GM12864 (cell line): ENCODE data around the gene FGF12.

Experiments
- DNase-seq: peaks from one replicate; pipeline ENCODE4 v3.0.0-alpha.2; 2011; ENCODE audit warnings: low read depth
- H3K4me3 ChIP-seq: 2 replicates; pipeline ENCODE4 v1.5.1; 2011; ENCODE audit warnings: mild to moderate bottlenecking, low read depth, low read length, control low read depth
- CTCF ChIP-seq: IDR thresholded peaks from 2 replicates; pipeline ENCODE4 v1.5.1; 2011; ENCODE audit warnings: low read depth, mild to moderate bottlenecking, moderate library complexity, low read length, control low read depth, inconsistent platforms; ENCODE audit errors: missing control alignments

FGF12 gene

DNA sequence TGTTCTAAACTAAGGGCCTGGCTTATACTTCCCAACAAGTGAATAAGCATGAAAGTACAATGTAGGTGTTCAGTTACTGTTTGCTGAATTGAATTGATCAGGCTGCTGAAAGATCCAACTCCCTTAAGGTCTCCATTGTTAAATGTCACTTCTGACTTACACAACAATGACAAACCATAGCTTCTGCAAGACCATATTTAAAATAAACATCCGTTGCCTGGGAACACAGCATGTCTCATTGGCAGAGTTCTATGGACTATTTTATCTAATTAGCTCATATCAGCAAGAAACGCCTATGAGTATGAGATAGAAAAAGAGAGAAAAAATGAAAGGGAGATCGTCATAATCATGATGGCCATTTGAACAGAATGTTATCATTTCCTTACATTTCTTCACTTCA is 605.4 kb downstream of the FGF12 start:
- TF ChIP-seq CTCF, result no peak
- no peak overlapping the region for H3K4me3 ChIP-seq
- DNase-seq, result no peak

DNA sequence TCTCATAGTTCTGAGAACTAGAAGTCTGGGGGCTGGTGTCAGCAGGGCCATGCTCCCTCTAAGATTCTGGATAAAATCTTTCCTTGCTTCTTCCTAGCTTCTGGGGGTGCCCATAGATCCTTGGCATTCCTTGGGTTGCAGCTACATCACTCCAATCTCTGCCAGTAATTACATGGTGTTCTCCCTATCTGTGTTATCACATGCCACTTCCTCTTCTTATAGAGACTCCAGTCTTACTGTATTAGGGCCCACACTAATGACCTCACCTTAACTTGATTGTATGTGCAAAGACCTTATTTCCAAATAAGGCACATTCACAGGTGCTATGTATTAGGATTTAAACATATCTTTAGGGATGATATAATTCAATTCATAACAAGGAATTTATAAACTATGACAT is 618.5 kb downstream of the FGF12 start:
- no peak for TF ChIP-seq CTCF

GRCh38 chr3:192106543-192106942 is 620.8 kb downstream of the FGF12 start:
- H3K4me3 ChIP-seq, result no peak overlapping the region
- no peak for DNase-seq
- no peak for TF ChIP-seq CTCF

More for the DNA sequence above, 618.5 kb downstream of the FGF12 start:
- no peak overlapping the region for H3K4me3 ChIP-seq
- no peak for DNase-seq

DNA sequence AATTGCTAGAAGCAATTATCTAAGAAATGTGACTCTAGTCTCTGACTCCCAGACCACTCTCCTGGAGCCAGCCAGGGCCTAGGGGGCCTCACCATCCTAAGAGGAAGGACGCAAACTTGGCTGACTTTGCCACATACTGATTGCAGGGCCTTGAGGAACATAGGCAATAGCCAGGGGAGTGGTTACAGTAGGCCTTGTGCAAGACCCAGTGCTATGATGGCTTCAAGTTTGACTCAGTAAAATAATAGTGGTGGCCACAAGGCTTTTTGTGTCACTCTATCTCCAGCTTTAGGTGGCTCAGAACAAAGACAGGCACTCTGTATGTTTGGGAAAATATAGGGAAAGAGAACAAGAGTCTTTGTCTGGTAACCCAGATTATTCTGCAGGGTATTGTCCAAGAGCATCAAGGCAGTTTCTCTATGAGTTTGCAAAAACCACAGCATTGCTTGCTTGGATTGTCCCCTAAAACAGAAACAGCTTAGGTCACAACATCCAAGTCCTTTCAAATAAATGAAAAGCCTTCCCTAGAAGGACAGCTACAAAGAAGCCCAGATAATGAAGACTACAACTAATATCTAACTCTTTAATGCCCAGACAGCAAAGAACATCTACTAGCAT is 634.8 kb downstream of the FGF12 start:
- H3K4me3 ChIP-seq, result no peak overlapping the region
- TF ChIP-seq CTCF, result no peak
- DNase-seq, result no peak

- TF ChIP-seq CTCF, result no peak
- DNase-seq, result no peak
- no peak overlapping the region for H3K4me3 ChIP-seq
These were observed 635.5 kb downstream of the FGF12 start for GRCh38 chr3:192091831-192092230.

DNA sequence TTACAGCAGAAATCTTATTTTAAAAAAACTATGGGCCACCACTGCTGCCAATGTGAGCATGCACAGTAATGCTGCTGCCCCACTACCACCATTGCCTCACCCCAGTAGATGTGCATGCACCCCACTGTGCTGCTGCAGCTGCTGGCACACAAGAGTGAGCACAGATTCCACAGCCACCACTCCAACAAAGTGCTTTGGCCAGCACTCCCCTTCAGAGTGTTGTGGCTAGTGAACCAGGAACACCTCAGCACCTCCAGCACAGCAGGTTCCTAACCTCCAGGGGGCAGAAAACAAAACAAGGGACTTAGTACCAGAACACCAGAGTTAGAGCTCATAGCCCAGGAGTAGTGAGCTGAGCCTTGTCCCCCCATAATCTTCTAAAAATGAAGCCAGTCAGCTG is 636.8 kb downstream of the FGF12 start:
- no peak overlapping the region for H3K4me3 ChIP-seq
- peak; percentile 60 for TF ChIP-seq CTCF
- peak; percentile 19 for DNase-seq
